ENCODE results near the gene AFAP1. TPM values are rescaled to one million over a fixed set of nuclear protein-coding genes. Genes with fewer than 3 reads are reported as not detected.

The AFAP1 gene
- total RNA-seq, 1 experiment from 2014 or later = 94.7 TPM

GRCh38 chr4:7764466-7764865 is 175.2 kb downstream of the AFAP1 start:
- Histone ChIP-seq H3K4me1 (ENCODE audit: control insufficient read depth, insufficient read depth, low read length) (peaks cover 90% of the 10 kb centered on the region), H3K9me3 (ENCODE audit: control insufficient read depth, insufficient read depth, low read depth, low read length) (no peaks in the 10 kb centered on the region), H3K27ac (ENCODE audit: low read length) (no peak overlapping the region; the same call in 1 of the 2 replicates), H3K27me3 (ENCODE audit: control insufficient read depth, insufficient read depth, low read length) (no peaks in the 10 kb centered on the region), H3K36me3 (ENCODE audit: control insufficient read depth, insufficient read depth, low read length) (peaks cover 4% of the 10 kb centered on the region), H3K4me3 (ENCODE audit: low read depth in 2 of 2, low read length in 2 of 2) (no peak overlapping the region)
- intact Hi-C loops (cut with micrococcal nuclease; ENCODE audit: unreplicated experiment) (no loop called here), in situ Hi-C loops (cut with HindIII; ENCODE audit: low pct_unique_long_range_greater_than_20kb, low sequenced_read_pairs) (no loop called here)
- no TSS peak for BruUV-seq (replicated peaks)
- TF ChIP-seq POLR2AphosphoS5 (IDR thresholded peaks at IDR 0.05; ENCODE audit: low read depth, low read length) = no peak
- no peak for TF ChIP-seq CTCF (IDR thresholded peaks at IDR 0.05)
- no peak for TF ChIP-seq TCF7L2 (IDR thresholded peaks at IDR 0.05; ENCODE audit: low read depth, low read length)
- no peak for TF ChIP-seq REST (IDR thresholded peaks at IDR 0.05; ENCODE audit: insufficient read depth in 1 of 2, low read depth in 2 of 2, low read length in 1 of 2)
- no peak for TF ChIP-seq SIN3A (IDR thresholded peaks at IDR 0.05; ENCODE audit: borderline replicate concordance, insufficient read depth, low read depth, low read length)
- DNase-seq (ENCODE audit: low read depth, low spot score) (no peak), ATAC-seq (no peak)
- CTCF ChIA-PET = interaction anchor here (0.6 kb wide), 1 partner anchor 187 kb away, joined by 3 read pairs; no protein-coding TSS in a partner anchor
- POLR2A ChIA-PET = no interaction called here

GRCh38 chr4:7763788-7764187 is 175.9 kb downstream of the AFAP1 start:
- peaks cover 89% of the 10 kb centered on the region for H3K4me1 ChIP-seq (ENCODE audit: control insufficient read depth, insufficient read depth, low read length)
- POLR2A ChIA-PET = no interaction called here
- H3K9me3 ChIP-seq (ENCODE audit: control insufficient read depth, insufficient read depth, low read depth, low read length) = no peaks in the 10 kb centered on the region
- in situ Hi-C loops (cut with HindIII; ENCODE audit: low pct_unique_long_range_greater_than_20kb, low sequenced_read_pairs) (no loop called here), intact Hi-C loops (cut with micrococcal nuclease; ENCODE audit: unreplicated experiment) (no loop called here)
- DNase-seq (ENCODE audit: low read depth, low spot score) = no peak
- H3K27ac ChIP-seq (ENCODE audit: low read length) = peak overlapping the region; percentile 94
- ATAC-seq = no peak
- no peaks in the 10 kb centered on the region for H3K27me3 ChIP-seq (ENCODE audit: control insufficient read depth, insufficient read depth, low read length)
- peaks cover 3% of the 10 kb centered on the region for H3K36me3 ChIP-seq (ENCODE audit: control insufficient read depth, insufficient read depth, low read length)
- no peak overlapping the region for H3K4me3 ChIP-seq (ENCODE audit: low read depth in 2 of 2, low read length in 2 of 2)
- BruUV-seq (replicated peaks) = no TSS peak
- TF ChIP-seq REST (IDR thresholded peaks at IDR 0.05; ENCODE audit: insufficient read depth in 1 of 2, low read depth in 2 of 2, low read length in 1 of 2) = no peak
- CTCF ChIA-PET = no interaction called here
